Spleen (tissue), 11 donors: Measurements from ENCODE around the gene RRP1B. TPM values are rescaled to one million over a fixed set of nuclear protein-coding genes. Genes with fewer than 3 reads are reported as not detected.
A peak's percentile ranks its signal among the peaks of the same experiment; 100 is the strongest.

Source experiments
- DNase-seq: peaks from one replicate; pipeline ENCODE4 v3.0.0-alpha.2; 2020
- H3K27ac ChIP-seq, 8 donors: fragments of 200-600 bp; sonication (generic) in 7 of 8; 1 replicate in 4 of 8; 2 replicates in 4 of 8; pipeline versions ENCODE4 v1.5.0 to v1.8.0; 2016 to 2021; ENCODE audit warnings: inconsistent platforms in 4 of 8, mild to moderate bottlenecking in 4 of 8, moderate library complexity in 1 of 8
- H3K27me3 ChIP-seq, 7 donors: fragments of 200-600 bp; sonication (generic) in 6 of 7; replicated peaks in 1 of 7; 1 replicate in 4 of 7; 2 replicates in 3 of 7; pipeline versions ENCODE4 v1.5.0 to v1.8.0; 2016 to 2021; ENCODE audit warnings: inconsistent platforms in 3 of 7, mild to moderate bottlenecking in 1 of 7
- H3K36me3 ChIP-seq, 6 donors: fragments of 200-600 bp; sonication (generic) in 5 of 6; 1 replicate in 4 of 6; 2 replicates in 2 of 6; pipeline versions ENCODE4 v1.5.0 to v1.8.0; 2016 to 2021; ENCODE audit warnings: inconsistent platforms in 2 of 6
- H3K4me1 ChIP-seq, 6 donors: fragments of 200-600 bp; sonication (generic) in 5 of 6; 1 replicate in 3 of 6; 2 replicates in 3 of 6; pipeline versions ENCODE4 v1.5.0 to v1.8.0; 2016 to 2021; ENCODE audit warnings: inconsistent platforms in 3 of 6
- H3K4me3 ChIP-seq, 8 donors: fragments of 200-600 bp; sonication (generic) in 7 of 8; 1 replicate in 4 of 8; 2 replicates in 4 of 8; pipeline versions ENCODE4 v1.5.0 to v1.8.0; 2016 to 2021; ENCODE audit warnings: inconsistent platforms in 4 of 8, mild to moderate bottlenecking in 4 of 8, moderate library complexity in 2 of 8
- H3K9me3 ChIP-seq, 8 donors: fragments of 200-600 bp; sonication (generic) in 7 of 8; 1 replicate in 4 of 8; 2 replicates in 4 of 8; pipeline versions ENCODE4 v1.5.0 to v1.8.0; 2016 to 2021; ENCODE audit warnings: inconsistent platforms in 4 of 8
- POLR2A ChIP-seq, 3 donors: fragments of 450-650 bp; IDR thresholded peaks; one replicate each; pipeline ENCODE4 v1.5.1; 2017; ENCODE audit warnings: antibody characterized with exemption in 3 of 3, mild to moderate bottlenecking in 1 of 3
- POLR2AphosphoS5 ChIP-seq, 3 donors: sonication (generic); formaldehyde crosslinking; IDR thresholded peaks; one replicate each; pipeline ENCODE4 v1.5.1; 2017; ENCODE audit warnings: antibody characterized with exemption in 3 of 3
- WGBS, 5 donors: extraction: QIAGEN DNeasy Blood & Tissue Kit in 3 of 5; methylation state at CpG; one replicate each; pipeline versions ENCODE4 v1.1.5 to v1.1.7; 2013 to 2018; 5-methylcytosine and 5-hydroxymethylcytosine counted together
- intact Hi-C: fragments of 100-400 bp; cut with DNase I; formaldehyde crosslinking; loops from one replicate; pipeline ENCODE4 v1.15.0; 2023; ENCODE audit warnings: low total_unique reads
- polyA plus RNA-seq, 3 donors: library from polyadenylated mRNA; stranded (reverse); fragments of 200-250 nt; gene quantifications; one replicate each; pipeline ENCODE4 v1.2.1, GENCODE V29; 2013
- total RNA-seq, 7 donors: library from RNA; depleted of rRNA in 3 of 7; stranded (reverse); fragments of >200 nt in 3 of 7; fragmentation: NEBNext Ultra II Directional in 4 of 7; extraction: Animal tissue kit (Norgen Biotek cat#: 25700) in 4 of 7; gene quantifications; one replicate each; pipeline versions ENCODE4 v1.1.0 to v1.2.1, GENCODE V29; 2016 to 2021
- TF ChIP-seq, protein P1 (sequence below), 11 experiments: fragments of 200-600 bp in 7 of 11; fragments of 450-650 bp in 4 of 11; sonication (generic) in 4 of 11; IDR thresholded peaks in 8 of 11; conservative IDR thresholded peaks in 3 of 11; 1 replicate in 7 of 11; 2 replicates in 4 of 11; pipeline versions ENCODE4 v1.4.0 to v1.8.0; 2016 to 2021; ENCODE audit warnings: antibody characterized with exemption in 11 of 11, inconsistent platforms in 4 of 11, mild to moderate bottlenecking in 1 of 11
- donor health status: healthy with polysubstance abuse.
- donor health status: DM: no; HTN: no; CAD: no; lungs with moderate emphysema.
- donor health status: DM: no; HTN: no; CAD: no.
- donor health status: Bipolar disorder and iron deficiency.
- donor health status: healthy.
- donor health status: DM: no; HTN: no; CAD: no.
- donor health status: DM: yes; HTN: yes; CAD: no.

The RRP1B gene
- total and polyA plus RNA-seq, 10 donors: 7.9 to 28.9 (median 25.4) TPM

DNA sequence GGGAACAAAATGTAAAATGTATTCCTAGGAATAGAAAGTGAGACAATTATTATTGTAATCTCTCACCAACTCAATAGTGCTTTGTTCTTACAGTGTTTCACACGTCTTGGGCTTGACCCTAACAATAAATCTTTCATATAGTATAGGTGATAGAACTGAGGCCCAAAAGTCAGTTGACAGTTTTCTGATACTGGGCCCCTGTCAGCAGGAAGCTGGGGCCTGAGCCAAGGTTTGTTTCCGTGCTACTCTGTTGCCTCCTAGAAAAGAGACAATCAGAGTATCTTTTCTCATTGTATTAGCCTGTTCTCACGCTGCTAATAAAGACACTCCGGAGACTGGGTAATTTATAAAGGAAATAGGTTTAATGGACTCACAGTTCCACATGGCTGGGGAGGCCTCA lies 5.0 kb downstream of the RRP1B start:
- TF ChIP-seq POLR2AphosphoS5 (IDR thresholded peaks at IDR 0.05) (no peak), POLR2A (IDR thresholded peaks at IDR 0.05) (no peak)
- TF ChIP-seq, protein P1, sequence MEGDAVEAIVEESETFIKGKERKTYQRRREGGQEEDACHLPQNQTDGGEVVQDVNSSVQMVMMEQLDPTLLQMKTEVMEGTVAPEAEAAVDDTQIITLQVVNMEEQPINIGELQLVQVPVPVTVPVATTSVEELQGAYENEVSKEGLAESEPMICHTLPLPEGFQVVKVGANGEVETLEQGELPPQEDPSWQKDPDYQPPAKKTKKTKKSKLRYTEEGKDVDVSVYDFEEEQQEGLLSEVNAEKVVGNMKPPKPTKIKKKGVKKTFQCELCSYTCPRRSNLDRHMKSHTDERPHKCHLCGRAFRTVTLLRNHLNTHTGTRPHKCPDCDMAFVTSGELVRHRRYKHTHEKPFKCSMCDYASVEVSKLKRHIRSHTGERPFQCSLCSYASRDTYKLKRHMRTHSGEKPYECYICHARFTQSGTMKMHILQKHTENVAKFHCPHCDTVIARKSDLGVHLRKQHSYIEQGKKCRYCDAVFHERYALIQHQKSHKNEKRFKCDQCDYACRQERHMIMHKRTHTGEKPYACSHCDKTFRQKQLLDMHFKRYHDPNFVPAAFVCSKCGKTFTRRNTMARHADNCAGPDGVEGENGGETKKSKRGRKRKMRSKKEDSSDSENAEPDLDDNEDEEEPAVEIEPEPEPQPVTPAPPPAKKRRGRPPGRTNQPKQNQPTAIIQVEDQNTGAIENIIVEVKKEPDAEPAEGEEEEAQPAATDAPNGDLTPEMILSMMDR (IDR thresholded peaks at IDR 0.05 in 8 of 11, conservative IDR thresholded peaks at IDR 0.05 in 3 of 11): no peak
- 24 to 49% (median 27%) methylated on average over 4 of the region's 4 CpGs for WGBS, 5 donors
- H3K9me3 ChIP-seq: no peaks in the 10 kb centered on the region
- H3K36me3 ChIP-seq: peaks cover 0 to 61% (median 21%) of the 10 kb centered on the region in 6 donors
- DNase-seq: no peak
- H3K27ac ChIP-seq: peak overlapping the region in 2 of 8 donors; percentile 14 to 38
- H3K27me3 ChIP-seq: no peaks in the 10 kb centered on the region
- intact Hi-C loops: no loop called here
- peaks cover 6 to 73% (median 35%) of the 10 kb centered on the region in 6 donors for H3K4me1 ChIP-seq
- H3K4me3 ChIP-seq: no peak overlapping the region

DNA sequence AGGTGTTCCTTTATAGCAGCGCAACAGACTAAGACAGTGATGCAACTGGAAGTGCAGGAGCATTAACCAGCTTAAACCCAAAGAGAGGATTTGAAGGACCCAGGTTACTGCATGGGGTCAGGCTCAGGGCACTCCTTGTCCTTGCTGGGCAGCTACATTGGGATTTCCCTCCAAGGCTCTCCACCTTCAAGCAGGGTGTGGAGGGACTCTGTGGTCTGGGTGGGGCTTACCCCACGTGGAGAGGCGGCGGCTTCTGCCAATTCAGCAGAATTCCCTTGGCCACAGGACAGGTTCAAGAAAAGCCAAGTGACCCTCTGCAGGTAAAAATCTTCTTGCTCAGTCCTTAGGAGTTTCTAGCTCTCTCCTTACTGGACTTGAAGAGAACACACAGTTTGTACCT lies 6.5 kb downstream of the RRP1B start:
- H3K4me1 ChIP-seq: peaks cover 6 to 61% (median 25%) of the 10 kb centered on the region in 6 donors
- no peak overlapping the region for H3K4me3 ChIP-seq
- no peaks in the 10 kb centered on the region for H3K27me3 ChIP-seq
- intact Hi-C loops: loop anchor here (5.0 kb wide), 1 partner anchor 51 kb away; the partner anchor contains the start of gene PDXK
- WGBS, 5 donors: 80 to 93% (median 90%) methylated on average over 3 to 4 of the region's 4 CpGs
- peaks cover 0 to 76% (median 31%) of the 10 kb centered on the region in 6 donors for H3K36me3 ChIP-seq
- H3K27ac ChIP-seq: no peak overlapping the region
- no peaks in the 10 kb centered on the region for H3K9me3 ChIP-seq
- no peak for DNase-seq
- TF ChIP-seq, protein P1 (IDR thresholded peaks at IDR 0.05 in 8 of 11, conservative IDR thresholded peaks at IDR 0.05 in 3 of 11): no peak
- no peak for TF ChIP-seq POLR2AphosphoS5 (IDR thresholded peaks at IDR 0.05)

DNA sequence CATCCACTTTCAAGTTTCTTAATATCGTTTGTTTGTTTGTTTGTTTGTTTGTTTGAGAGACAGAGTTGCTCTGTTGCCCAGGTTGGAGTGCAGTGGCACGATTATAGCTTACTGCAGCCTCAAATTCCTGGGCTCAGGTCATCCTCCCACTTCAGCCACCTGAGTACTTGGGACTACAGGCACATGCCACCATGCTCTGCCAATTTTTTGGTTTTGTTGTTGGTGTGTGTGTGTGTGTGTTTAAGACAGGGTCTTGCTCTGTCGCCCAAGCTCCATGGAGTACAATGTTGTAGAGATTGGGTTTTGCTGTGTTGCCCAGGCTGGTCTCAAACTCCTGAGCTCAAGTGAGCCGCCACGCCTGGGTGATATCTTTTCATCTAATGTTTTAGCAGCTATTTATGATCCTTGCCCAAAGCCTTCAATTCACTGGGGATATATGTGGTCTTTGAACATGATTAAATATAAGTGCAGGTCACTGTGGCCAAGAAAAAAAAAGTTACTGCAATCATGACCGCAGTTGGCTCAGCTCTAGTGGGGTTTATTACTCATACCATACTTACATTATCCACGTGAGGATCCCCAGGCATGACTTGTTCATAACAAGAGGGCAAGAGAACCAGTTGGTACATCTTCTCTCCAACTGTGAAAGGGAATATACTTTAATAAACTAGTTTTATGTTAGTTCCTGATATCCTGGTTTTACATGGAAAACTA lies 8.0 kb downstream of the RRP1B start:
- Histone ChIP-seq H3K4me3 (no peak overlapping the region), H3K27ac (no peak overlapping the region), H3K27me3 (no peaks in the 10 kb centered on the region), H3K4me1 (peaks cover 0 to 46% (median 13%) of the 10 kb centered on the region in 6 donors), H3K36me3 (peaks cover 3 to 81% (median 42%) of the 10 kb centered on the region in 6 donors), H3K9me3 (no peaks in the 10 kb centered on the region)
- intact Hi-C loops: loop anchor here (5.0 kb wide), 1 partner anchor 50 kb away; the partner anchor contains the start of gene PDXK
- no peak for DNase-seq
- 70 to 79% (median 76%) methylated on average over 7 of the region's 7 CpGs for WGBS, 5 donors
- no peak for TF ChIP-seq POLR2A (IDR thresholded peaks at IDR 0.05)
- no peak for TF ChIP-seq POLR2AphosphoS5 (IDR thresholded peaks at IDR 0.05)

DNA sequence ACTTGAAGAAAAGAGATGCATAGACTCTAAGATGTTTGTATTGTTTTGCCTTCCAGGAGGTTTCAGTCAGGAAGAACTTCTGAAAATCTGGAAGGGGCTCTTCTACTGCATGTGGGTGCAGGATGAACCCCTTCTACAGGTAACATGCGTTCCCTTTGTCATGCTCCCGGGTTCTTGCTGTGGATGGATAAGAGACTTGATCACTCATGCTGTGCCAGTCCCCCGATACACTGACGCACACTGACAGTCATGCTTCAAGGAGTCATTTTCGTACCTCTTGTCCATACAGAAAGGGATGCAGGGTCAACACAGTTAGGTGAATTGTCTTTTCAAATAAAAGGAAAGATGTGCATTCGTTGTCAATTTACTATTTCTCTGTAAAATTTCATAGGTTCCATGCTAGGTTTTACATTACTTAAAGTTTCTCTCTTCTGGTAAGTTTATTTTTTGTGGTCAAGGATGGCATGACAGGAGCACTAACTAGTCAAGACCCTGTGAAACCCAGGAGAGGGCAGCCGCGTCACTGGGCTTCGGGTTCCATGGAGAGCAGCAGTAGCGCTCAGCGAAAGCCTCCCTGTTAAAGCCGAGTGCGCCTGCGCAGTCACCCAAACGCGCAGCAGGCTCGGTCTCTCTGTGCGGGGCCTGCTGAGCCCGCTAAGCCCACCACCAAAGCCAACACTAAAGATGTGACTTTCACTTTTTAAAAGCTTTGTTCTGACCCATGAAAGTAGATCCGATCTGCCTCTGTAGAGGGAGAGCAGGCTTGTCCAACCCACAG lies 10.7 kb downstream of the RRP1B start:
- peaks cover 0 to 20% (median 0%) of the 10 kb centered on the region in 6 donors for H3K4me1 ChIP-seq
- peaks cover 3 to 79% (median 48%) of the 10 kb centered on the region in 6 donors for H3K36me3 ChIP-seq
- no peak overlapping the region for H3K4me3 ChIP-seq
- TF ChIP-seq POLR2A (IDR thresholded peaks at IDR 0.05) (no peak), POLR2AphosphoS5 (IDR thresholded peaks at IDR 0.05) (peak in 1 of 3 donors; percentile 20)
- DNase-seq: no peak
- 90 to 94% (median 90%) methylated on average over 20 of the region's 20 CpGs for WGBS, 5 donors
- no peaks in the 10 kb centered on the region for H3K9me3 ChIP-seq
- H3K27ac ChIP-seq: no peak overlapping the region
- no peaks in the 10 kb centered on the region for H3K27me3 ChIP-seq
- intact Hi-C loops: loop anchor here (5.0 kb wide), 1 partner anchor 47 kb away; the partner anchor contains the start of gene PDXK

DNA sequence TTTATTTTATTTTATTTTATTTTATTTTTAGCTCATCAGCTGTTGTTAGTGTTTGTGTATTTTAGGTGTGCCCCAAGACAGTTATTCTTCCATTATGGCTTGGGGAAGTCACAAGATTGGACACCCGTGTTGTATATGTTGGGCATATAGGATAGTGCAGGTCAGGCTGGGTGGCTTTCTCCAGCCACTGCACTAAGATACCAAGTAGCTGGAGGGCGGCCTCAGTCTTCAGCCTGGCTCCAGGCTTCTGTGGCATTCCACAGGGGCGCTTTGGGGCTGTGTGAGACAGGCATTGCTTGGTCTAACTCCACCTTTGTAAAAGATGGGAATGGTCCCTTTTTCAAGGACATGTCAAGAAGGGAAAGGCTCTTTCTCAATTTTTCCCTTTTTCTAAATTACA lies 16.5 kb downstream of the RRP1B start:
- intact Hi-C loops: no loop called here
- Histone ChIP-seq H3K4me1 (no peaks in the 10 kb centered on the region), H3K36me3 (peaks cover 9 to 100% (median 88%) of the 10 kb centered on the region in 6 donors), H3K27me3 (no peaks in the 10 kb centered on the region), H3K27ac (no peak overlapping the region), H3K4me3 (no peak overlapping the region), H3K9me3 (no peaks in the 10 kb centered on the region)
- no peak for DNase-seq
- TF ChIP-seq POLR2AphosphoS5 (IDR thresholded peaks at IDR 0.05) (no peak), POLR2A (IDR thresholded peaks at IDR 0.05) (no peak)
- TF ChIP-seq, protein P1 (IDR thresholded peaks at IDR 0.05 in 8 of 11, conservative IDR thresholded peaks at IDR 0.05 in 3 of 11): no peak
- WGBS, 5 donors: 78 to 98% (median 92%) methylated on average over 3 of the region's 3 CpGs
